CD1c-positive myeloid dendritic cell (primary cell): ENCODE data around the gene C1orf115.
A peak's percentile ranks its signal among the peaks of the same experiment; 100 is the strongest.
"Not testable (repeated sequence)": the region's sequence is repeated elsewhere in the genome, so short reads cannot be mapped to it uniquely, and the experiment has no call there.

Experiments
- DNase-seq: peaks from one replicate; pipeline ENCODE4 v3.0.0-alpha.2; 2016; ENCODE audit errors: extremely low spot score

Gene C1orf115

DNA sequence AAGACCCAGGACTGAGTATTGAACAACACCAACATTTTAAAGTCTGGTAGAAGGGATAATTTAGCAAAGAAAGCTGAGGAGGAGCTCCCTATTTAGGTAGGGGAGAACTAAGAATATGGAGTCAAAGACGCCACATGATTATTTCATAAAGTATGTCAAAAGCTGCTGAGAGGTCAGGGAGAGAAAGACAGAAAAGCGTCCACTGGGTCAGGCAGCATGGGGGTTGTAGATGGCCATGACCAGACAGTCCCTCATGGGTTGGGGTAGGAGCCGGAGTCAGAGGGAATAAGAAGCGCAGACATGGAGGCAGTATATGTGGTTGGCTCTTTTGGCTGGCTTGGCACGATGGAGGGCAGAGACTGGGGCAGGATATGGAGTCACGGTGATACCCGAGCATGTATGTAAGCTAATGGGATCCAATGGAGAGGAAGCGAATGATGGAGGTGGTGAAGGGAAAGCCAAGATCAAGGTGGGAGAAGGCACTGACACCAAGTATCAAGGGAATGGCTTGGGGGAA is 4.8 kb downstream of the C1orf115 start:
- no peak for DNase-seq

DNA sequence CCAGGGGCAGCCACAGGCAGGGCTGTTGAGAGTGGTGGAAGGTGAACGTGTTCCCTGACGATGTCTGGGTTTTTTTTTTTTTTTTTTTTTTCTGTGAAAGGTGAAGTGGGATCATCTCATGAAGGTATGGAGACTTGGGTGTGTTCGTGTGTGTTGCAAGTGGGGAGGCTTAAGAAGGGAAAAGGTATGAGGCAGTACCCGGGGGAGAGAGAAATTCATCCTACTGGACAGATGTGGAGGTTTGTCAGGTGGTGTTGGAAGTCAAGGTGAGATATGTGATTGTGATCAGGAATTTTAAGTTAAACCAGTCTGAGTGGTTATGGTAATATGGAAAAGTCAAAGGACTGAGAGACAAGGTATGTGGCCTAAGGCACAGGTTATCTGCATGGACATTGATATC is 5.3 kb downstream of the C1orf115 start:
- no peak for DNase-seq

DNA sequence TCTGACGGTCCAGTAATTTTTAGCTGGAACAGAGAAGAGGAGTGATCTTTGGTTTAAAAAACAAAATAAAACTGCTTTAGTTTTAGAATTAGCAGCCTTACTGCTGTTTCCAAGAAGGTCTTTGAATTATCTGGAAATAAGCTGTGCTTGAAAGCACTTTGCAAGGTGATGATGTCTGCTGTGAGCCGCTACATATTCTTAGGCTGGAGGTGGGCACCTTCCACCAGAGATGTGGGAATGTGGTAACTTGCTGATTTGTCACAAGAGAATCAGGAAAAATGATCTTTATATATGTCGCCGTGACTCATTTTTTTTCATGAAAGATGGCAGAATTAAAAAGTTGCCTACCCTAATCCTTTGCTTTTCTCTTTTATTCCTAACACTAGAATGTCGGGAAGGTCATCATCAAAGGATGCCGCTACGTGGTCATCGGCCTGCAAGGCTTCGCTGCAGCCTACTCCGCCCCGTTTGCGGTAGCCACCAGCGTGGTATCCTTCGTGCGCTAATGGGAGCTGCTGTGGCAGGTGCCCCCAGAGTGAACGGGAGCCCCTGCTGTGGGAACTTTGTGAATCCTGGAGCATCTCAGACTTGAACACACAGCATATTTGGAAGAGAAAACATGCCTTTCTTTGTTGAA is 6.2 kb downstream of the C1orf115 start:
- no peak for DNase-seq

DNA sequence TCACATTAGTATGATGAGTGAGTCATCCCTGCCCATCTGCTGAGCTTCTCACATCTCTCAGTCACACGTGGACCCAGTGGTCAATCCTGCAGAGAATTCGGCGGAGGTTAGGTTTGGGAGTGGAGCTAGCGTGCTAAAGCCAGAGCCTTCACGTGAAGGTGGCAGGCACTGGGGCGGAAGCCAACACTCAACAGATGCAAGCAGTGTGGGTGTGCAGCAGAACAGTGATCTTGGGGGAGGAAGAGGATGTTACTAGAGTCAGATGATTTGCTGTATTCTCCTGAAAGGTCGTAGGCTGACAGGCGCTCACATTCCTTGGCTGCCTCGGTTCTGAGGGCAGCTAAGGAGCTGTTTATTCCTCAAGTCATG is 6.7 kb downstream of the C1orf115 start:
- peak; percentile 35 for DNase-seq

DNA sequence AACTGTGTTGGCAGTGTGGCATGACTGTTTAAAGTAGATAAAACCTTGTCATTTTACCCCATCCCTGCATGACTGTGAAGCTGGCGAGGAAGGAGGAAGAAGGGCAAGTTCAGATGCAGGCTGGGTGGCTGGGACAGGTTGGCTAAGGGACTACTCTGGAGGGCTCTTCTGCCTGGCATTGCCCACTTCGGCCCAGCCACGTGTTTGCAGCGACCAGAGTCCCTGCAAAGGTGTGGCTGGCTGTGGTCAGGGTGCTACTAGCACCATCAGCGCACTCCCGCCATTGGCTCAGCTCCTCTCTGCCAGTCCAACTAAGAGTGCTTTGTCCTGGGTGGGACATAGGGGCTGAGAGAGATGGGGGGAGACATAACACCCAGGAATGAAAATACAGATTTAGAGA is 7.2 kb downstream of the C1orf115 start:
- DNase-seq, result no peak

DNA sequence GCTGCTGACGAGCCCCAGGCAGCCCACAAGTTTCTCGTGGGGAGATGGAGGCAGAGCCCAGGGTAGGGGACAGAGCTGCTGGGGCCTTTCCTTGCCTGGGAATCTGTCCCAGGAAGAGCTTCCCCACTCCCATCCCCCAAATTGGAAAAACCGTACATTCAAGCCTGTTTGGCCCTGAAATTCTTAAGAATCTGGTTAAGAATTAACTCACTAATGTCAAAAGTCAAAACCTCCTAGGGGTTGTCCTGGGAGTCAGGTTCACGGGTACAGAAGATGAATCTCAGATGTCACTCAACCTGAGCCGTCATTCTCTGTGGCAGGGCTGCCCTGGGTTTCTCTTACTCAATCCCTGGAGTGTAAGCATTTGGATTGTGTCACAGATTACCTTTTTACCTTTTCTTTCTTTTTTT is 8.4 kb downstream of the C1orf115 start:
- no peak for DNase-seq

DNA sequence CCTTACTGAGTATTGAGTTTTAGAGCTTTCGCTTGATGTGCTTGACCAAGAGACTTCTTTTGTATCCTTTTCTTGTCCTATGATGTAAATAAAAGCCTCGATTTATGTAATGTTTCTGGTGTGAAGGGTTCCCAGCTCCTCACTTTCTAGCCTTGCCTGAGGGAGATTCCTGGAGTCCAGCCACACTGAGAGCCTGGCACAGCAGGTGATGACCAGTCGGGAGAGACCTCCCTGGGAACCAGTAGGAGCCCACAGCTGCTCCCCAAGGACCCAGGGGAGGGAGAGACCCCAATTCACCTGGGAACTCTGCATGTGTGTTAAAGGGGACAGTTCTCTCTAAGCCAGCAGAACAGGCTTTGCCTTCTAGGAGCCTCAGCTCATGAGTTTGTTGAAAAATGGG is 8.9 kb downstream of the C1orf115 start:
- DNase-seq, result no peak

DNA sequence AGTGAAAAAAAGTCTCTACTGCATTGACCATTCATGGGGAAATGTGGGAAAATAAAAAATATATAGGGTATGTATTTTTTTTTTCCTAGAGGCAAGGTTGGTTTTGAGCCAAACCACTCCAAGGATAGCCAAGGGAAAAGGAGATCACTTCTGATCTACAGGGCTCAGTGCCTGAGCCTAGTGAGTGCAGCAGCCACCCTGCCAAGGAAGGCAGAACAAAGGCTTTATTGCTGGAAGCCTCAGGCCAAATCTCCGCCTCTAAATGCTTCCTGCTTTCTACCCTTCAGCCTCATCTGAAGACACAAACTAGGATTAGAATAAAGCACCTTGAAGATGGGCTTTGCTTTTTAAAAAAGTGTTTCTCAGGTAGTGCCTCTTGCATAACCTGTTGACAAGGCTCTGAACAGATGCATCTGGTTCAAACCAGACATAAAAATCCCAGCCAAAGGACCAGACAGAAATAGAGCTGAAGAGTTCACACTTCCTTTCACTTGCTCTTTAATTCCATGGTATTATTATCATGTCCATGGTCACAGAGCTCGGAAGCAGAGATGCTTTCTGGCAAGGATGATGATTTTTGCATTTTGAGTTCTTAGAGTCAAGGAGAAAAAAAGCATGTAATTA is 10.5 kb downstream of the C1orf115 start:
- DNase-seq, result no peak

DNA sequence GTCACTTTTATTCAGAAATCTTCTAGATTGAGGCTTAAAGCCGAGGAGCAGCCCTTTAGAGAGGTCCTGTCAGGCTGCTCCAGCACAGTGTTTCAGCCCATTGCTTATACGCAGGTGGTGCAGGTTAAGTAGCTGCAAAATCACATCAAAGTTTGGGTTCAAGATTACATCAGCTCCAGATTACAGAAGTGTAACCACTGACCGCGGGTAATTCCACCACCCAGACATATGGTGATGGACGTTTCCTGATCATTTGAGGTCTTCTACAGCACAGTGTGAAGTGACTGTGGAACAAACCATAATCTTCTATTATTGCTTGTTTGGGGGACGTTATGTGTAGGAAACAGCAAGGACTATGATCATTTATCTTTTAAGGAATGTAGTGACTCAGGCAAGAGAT is 11.8 kb downstream of the C1orf115 start:
- DNase-seq, result no peak

DNA sequence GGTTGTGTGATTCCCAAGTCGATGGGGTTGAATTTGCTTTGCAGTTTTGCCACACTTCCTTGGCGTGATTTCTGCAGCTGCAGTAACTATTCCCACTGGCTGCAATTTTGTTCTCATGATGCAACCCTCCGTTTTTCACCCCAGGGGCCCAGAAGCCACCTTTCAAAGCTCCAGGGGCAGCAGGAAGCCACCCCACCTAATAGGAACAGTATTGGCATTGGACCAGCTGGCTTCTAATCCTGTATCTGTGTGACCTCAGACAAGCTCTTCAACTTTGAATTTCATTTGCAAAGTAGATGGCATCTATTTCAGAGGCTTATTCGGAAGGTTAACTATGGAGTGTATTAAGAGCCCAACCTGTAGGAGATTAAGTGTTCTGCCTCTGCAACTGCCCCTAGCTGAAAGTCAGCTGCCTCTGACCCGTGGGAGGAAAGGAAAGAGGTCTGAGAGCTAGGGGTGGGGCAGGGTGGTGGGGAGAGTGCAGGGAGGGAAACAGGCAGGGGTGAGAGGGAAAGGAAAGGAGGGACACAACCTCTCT is 12.6 kb downstream of the C1orf115 start:
- DNase-seq, result no peak

DNA sequence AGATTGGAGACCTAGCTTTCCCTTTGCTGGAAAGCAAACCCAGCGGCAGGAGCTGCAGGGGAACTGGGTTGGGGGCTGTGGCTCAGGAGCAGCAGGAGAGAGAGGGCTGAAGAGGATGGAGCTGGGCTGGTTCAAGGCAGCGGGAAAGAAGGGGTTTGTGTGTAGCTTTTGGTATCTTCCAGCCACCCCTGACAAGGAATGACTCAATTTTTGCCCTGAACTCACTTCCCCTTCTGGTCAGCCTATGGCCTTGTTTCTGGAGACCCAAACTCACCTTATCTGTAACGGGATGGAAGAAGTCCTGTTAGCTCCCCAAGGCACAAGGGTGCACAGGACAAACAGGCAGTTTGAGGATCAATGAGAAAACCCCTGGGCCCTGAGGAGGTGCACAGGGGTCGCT is 13.1 kb downstream of the C1orf115 start:
- DNase-seq, result no peak

DNA sequence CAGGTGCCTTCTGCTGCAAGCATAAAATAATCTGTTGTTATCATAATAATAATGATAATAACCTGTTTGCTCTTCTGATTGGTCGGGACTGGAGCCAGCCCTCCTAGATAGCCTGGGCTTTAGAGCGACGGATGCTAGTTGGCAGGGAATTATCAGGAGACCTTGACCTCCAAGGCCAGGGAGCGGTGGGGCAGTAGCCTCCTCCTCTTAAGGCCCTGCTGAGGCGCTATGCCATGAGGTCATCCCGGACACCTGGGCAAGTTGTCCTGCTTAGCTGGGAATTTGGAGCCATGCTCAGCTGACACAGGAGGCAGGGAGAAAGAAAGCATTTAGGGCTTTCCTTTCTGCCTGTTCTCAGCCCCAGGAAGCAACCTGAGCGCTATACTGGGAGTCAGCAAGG is 15.6 kb downstream of the C1orf115 start:
- DNase-seq, result no peak

DNA sequence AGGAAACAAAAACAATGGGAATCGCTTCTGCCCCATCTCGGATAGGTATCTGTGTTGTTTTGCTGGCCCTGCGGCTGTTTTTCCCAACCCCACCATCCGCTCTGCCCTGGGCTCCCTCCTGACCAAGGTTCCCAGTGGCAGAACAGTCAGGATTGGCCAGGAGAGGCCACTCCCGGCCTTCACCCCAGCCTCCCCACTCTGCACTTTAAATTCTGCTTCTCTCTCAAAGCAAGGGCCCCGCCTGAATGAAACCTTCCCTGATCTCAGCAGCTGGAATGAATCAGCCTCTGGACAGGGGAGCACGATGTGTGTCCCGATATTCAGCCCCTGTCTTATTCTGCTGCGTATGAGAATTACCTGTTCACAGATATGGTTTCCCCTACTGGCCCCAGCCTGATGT is 16.3 kb downstream of the C1orf115 start:
- no peak for DNase-seq

DNA sequence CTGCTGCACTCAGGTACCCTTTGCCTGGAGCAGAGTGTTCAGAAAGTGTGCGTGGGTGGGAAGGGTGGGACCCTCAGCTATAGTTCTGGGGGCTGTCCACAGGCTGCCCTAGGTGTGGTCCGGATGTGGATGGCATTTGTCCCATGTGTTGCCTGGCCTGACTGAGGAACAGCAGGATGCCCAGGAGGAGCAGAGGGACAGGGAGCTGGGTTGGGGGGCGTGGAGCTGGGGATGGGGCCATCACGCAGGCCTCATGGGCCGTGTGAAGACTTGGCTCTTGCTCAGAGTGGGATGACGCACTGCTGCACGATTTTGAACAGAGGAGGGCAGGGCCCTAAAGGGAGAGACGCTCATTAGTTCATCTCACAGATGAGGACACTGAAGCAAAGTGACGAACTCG is 17.0 kb downstream of the C1orf115 start:
- DNase-seq, result no peak

DNA sequence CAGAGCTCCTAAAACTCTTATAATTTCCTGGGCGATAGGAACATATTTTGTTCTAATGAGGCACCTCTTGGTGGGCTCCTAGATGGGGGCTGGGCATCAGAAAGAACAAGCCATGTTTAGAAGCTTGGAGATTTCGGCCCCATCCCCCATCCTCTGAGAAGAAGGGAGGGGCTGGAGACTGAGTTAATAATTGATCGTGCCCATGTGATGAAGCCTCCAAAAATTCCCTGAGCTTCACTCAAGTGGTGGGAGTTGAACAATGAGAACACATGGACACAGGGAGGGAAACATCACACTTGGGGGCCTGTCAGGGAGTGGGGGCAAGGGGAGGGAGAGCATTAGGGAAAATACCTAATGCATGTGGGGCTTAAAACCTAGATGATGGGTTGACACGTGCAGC is 18.1 kb downstream of the C1orf115 start:
- no peak for DNase-seq

DNA sequence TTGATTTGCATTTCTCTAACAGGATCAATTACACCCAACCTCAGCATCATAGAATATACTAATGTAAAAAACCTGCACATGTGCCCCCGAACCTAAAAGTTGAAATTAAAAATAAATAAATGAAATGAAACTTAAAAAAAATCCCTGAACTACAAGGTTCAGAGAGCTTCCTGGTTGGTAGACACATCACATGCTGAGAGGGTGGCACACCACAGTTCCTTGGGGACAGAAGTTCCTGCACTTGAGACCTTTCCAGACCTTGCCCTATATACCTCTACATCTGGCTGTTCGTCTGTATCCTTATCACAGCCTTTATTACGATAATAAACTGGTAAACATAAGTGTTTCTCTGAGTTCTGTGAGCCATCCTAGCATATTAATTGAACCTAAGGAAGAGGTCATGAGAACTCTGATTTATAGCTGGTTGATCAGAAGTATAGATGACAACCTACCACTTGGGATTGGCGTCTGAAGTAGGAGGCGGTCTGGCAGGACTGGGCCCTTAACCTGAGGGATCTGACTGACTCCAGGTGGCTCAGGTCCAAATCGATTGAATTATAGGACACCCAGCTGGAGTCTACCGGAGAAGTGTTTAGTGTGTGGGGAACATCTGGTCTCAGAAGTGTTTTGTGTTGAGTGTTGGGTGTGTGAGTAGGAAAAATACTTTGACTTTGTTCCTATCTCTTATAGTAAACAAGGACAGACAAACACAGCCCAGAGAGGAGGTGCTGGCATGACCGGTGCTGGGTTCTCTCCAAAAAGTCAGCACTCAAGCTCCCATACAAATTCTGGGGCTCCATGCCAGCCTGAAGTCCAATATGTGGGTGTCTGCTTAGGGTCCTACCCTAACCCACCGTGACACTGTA is 19.0 kb downstream of the C1orf115 start:
- DNase-seq, result no peak

DNA sequence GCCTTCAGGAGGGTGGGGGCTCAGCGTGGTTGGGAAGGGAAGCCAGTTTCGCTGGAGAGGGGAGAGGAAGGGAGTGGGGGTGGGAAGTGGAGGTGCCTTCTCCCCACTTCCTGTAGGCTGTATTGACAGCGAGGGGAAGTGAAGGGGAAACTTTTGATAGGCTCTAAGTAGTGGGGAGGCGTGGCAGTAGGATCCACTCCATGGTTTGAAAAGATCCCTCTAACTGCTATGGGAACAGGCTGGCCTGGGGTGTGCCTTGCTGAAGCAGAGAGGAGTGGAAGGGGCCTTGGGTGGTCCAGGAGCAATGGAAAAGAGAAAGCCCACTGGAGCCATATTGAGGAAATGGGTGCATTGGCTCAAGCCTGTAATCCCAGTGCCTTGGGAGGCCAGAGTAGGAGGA is 20.2 kb downstream of the C1orf115 start:
- DNase-seq, result no peak

DNA sequence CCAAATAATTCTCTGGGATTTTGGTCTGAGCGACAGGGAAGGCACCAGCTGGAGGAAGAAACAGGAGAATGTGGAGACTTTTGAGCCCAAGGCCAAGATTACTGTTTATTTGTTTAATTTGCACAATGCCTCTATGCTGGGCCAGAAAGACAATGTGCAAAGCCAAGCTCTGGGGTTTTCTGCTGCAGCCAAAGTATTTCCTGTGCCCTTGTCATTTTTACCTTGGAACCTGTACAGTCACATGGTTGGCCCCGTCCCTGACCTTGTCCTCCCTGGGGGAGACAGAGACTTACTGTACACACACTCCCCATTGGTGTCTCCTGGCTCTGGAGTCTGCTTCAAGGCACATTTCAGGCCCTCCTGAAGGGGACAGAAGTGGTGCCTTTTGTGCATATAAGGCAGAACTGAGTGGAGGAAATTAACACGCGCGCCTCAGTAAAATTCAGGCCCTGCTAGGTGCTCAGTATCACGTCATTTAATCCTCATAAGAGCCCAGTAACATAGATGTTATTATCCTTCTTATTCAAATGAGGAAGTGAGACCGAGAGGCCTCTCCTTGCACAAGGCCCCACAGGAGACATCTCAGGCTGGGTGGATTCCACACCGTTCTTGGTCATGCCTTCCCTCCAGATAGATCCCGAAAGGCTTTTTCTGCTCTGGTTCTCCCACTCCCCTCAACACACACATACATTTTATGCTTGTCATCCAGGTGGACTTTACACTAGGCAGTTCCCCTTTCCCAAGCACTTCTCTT is 21.1 kb downstream of the C1orf115 start:
- DNase-seq, result peak; percentile 59

DNA sequence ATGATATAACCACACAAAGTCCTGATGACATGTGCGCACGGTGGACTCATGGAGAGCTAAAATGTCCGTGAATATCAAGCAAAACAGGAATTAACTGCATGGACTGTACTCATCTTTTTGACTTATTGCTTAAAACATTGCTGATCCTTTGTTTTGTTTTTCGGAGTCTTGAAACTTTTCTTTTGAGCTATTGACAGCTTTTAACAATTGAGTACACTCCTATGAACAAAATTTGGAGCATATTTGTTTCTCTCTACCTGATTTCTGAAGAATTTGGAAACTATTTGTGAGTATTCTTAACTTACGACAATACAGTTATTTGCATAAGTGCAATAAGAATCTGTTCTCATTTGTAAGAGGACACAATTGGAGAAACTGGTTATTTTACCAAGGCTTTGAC is 25.8 kb downstream of the C1orf115 start:
- DNase-seq, result not testable (repeated sequence)

DNA sequence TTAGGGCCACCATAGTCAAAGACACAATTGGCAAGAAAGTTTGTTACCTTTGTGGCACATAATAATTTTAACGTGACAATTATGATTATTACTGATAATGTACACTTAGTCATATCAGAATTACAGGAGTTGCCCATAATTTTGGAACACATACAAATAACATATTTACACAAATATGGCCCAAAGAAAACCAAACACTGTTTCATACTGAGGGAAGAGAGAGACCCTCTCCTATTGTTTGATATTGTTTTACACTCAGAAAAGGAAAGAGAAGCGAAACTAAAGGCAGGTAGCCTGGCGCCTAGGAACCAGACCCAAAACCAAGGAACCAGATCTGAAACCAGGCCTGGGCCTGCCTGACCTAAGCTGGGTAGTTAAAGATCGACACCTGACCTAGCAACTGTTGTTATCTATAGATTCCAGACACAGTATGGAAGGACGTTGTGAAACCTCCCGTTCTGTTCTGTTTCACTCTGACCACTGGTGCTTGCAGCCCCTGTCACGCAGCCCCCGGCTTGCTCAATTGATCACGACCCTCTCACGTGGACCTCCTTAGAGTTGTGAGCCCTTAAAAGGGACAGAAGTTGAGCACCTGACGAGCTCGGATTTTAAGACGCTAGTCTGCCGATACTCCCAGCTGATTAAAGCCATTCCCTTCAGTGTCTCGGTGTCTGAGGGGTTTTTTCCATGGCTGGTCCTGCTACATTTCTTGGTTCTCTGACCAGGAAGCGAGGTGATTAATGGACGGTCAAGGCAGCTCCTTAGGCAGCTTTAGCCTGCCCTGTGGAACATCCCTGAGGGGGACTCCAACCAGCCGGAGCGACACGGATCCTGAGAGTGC is 27.9 kb downstream of the C1orf115 start:
- DNase-seq, result no peak

DNA sequence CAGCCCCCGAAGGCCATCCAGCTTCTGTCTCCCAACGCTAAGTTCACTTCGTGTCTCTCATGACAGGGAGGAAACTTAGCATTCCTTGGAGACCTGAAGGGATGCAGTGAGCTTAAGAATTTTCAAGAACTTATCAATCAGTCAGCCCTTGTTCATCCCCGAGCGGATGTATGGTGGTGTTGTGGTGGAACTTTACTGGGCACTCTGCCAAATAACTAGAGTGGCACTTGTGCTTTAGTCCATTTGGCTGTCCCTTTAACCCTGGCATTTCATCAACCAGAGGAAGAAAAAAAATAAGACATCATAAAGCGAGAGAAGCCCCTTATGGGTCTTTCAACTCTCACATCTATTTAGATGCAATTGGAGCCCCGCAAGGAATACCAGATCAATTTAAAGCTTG is 31.1 kb downstream of the C1orf115 start:
- DNase-seq, result not testable (repeated sequence)
